CD14-positive monocyte (primary cell): Measurements from ENCODE around the gene GIPR. TPM values are rescaled to one million over a fixed set of nuclear protein-coding genes. Genes with fewer than 3 reads are reported as not detected.

Experiments used
- DNase-seq, 3 donors: peaks; one replicate each; pipeline ENCODE4 v3.0.0-alpha.2; 2011 to 2022
- H2AFZ ChIP-seq: 2 replicates; pipeline ENCODE4 v1.6.0; 2012; ENCODE audit warnings: mild to moderate bottlenecking, low read depth, low read length, inconsistent platforms; ENCODE audit not compliant: insufficient read depth, poor library complexity, severe bottlenecking
- H3K27ac ChIP-seq, 2 donors: 1 replicate in 1 of 2; 2 replicates in 1 of 2; pipeline ENCODE4 v1.5.1; 2012 to 2013; ENCODE audit warnings: low read length in 2 of 2, control low read depth in 1 of 2, inconsistent platforms in 1 of 2, low read depth in 1 of 2, mild to moderate bottlenecking in 1 of 2
- H3K27me3 ChIP-seq, 2 donors: one replicate each; pipeline versions ENCODE4 v1.6.0 to v1.6.1; 2011 to 2013; ENCODE audit warnings: low read length in 2 of 2; ENCODE audit not compliant: control insufficient read depth in 2 of 2, insufficient read depth in 2 of 2
- H3K36me3 ChIP-seq, 2 donors: replicated peaks in 1 of 2; 1 replicate in 1 of 2; 2 replicates in 1 of 2; pipeline versions ENCODE4 v1.5.1 to v1.6.1; 2012 to 2013; ENCODE audit warnings: low read length in 2 of 2, control low read depth in 1 of 2, inconsistent platforms in 1 of 2, mild to moderate bottlenecking in 1 of 2; ENCODE audit not compliant: insufficient read depth in 2 of 2, control insufficient read depth in 1 of 2
- H3K4me1 ChIP-seq, 2 donors: 1 replicate in 1 of 2; 2 replicates in 1 of 2; pipeline versions ENCODE4 v1.5.1 to v1.6.1; 2012 to 2013; ENCODE audit warnings: low read length in 2 of 2, control low read depth in 1 of 2, inconsistent platforms in 1 of 2, mild to moderate bottlenecking in 1 of 2, moderate library complexity in 1 of 2; ENCODE audit not compliant: insufficient read depth in 2 of 2, control insufficient read depth in 1 of 2
- H3K4me2 ChIP-seq: replicated peaks from 2 replicates; pipeline ENCODE3; 2012; ENCODE audit warnings: low read length, moderate library complexity, mild to moderate bottlenecking; ENCODE audit not compliant: poor library complexity, severe bottlenecking; ENCODE audit errors: extremely low read depth
- H3K4me3 ChIP-seq, 3 experiments: fragments of 200-600 bp in 1 of 3; sonication (generic) in 1 of 3; replicated peaks in 1 of 3; 1 replicate in 2 of 3; 2 replicates in 1 of 3; pipeline ENCODE4 v1.5.1; 2011 to 2013; ENCODE audit warnings: low read length in 3 of 3, mild to moderate bottlenecking in 3 of 3, control low read depth in 2 of 3, low read depth in 2 of 3, inconsistent platforms in 1 of 3, moderate library complexity in 1 of 3
- H3K79me2 ChIP-seq: 2 replicates; pipeline ENCODE4 v1.6.0; 2012; ENCODE audit warnings: mild to moderate bottlenecking, control low read depth, inconsistent platforms, low read length, moderate library complexity; ENCODE audit not compliant: insufficient read depth
- H3K9ac ChIP-seq: 2 replicates; pipeline ENCODE4 v1.6.0; 2017; ENCODE audit warnings: low read length, mild to moderate bottlenecking; ENCODE audit not compliant: insufficient read depth, poor library complexity, severe bottlenecking
- H3K9me3 ChIP-seq, 2 donors: replicated peaks in 1 of 2; 1 replicate in 1 of 2; 2 replicates in 1 of 2; pipeline versions ENCODE4 v1.5.1 to v1.6.1; 2012 to 2013; ENCODE audit warnings: low read length in 2 of 2, control low read depth in 1 of 2; ENCODE audit not compliant: control insufficient read depth in 1 of 2, insufficient read depth in 1 of 2
- H4K20me1 ChIP-seq: 2 replicates; pipeline ENCODE4 v1.6.0; 2012; ENCODE audit warnings: mild to moderate bottlenecking, low read length, control low read depth, moderate library complexity; ENCODE audit not compliant: insufficient read depth
- H3K27ac Mint-ChIP-seq, 7 donors: one replicate each; pipeline ENCODE4 v1.8.0; 2020; ENCODE audit warnings: mild to moderate bottlenecking in 7 of 7, mixed read lengths in 7 of 7, moderate library complexity in 6 of 7, inconsistent platforms in 2 of 7
- H3K27me3 Mint-ChIP-seq, 3 donors: one replicate each; pipeline ENCODE4 v1.8.0; 2021 to 2022; ENCODE audit warnings: low read depth in 3 of 3, mild to moderate bottlenecking in 3 of 3, mixed read lengths in 3 of 3, moderate library complexity in 3 of 3, inconsistent platforms in 1 of 3
- H3K36me3 Mint-ChIP-seq, 2 donors: one replicate each; pipeline ENCODE4 v1.8.0; 2020; ENCODE audit warnings: mixed read lengths in 2 of 2, inconsistent platforms in 1 of 2, mild to moderate bottlenecking in 1 of 2
- H3K4me1 Mint-ChIP-seq: one replicate; pipeline ENCODE4 v1.8.0; 2020; ENCODE audit warnings: mild to moderate bottlenecking, mixed read lengths
- H3K4me3 Mint-ChIP-seq, 2 donors: one replicate each; pipeline ENCODE4 v1.8.0; 2020; ENCODE audit warnings: mild to moderate bottlenecking in 2 of 2, mixed read lengths in 2 of 2, moderate library complexity in 1 of 2
- H3K9me3 Mint-ChIP-seq, 7 donors: one replicate each; pipeline ENCODE4 v1.8.0; 2020 to 2022; ENCODE audit warnings: mixed read lengths in 7 of 7, mild to moderate bottlenecking in 6 of 7, moderate library complexity in 6 of 7, inconsistent platforms in 2 of 7
- CTCF ChIP-seq: fragments of 200-600 bp; IDR thresholded peaks from one replicate; pipeline ENCODE4 v1.8.0; 2022; ENCODE audit warnings: antibody characterized with exemption, mild to moderate bottlenecking
- WGBS: methylation state at CpG from one replicate; pipeline ENCODE4 v1.1.5; 2013; ENCODE audit warnings: missing lambda C conversion rate; ENCODE audit not compliant: insufficient coverage; 5-methylcytosine and 5-hydroxymethylcytosine counted together
- intact Hi-C, 2 donors: fragments of 100-400 bp; cut with micrococcal nuclease; formaldehyde crosslinking; loops; one replicate each; pipeline versions ENCODE4 v1.15.0 to v1.15.1; 2023
- polyA plus RNA-seq, 3 donors: library from polyadenylated mRNA; depleted of rRNA in 1 of 3; unstranded in 2 of 3; stranded (reverse) in 1 of 3; fragments of 300-500 nt in 2 of 3; fragments of >200 nt in 1 of 3; fragmentation: Illumina TruSeq in 2 of 3; gene quantifications; 1 replicate in 2 of 3; 2 replicates in 1 of 3; pipeline ENCODE4 v1.2.3, GENCODE V29; 2012 to 2021

The GIPR gene
- polyA plus RNA-seq, 3 donors: not detected

GRCh38 chr19:45643927-45644771 lies 23.9 kb upstream of the GIPR start:
- Histone ChIP-seq H3K4me1 (peaks cover 52 to 58% of the 10 kb centered on the region in 2 donors), H3K36me3 (no peaks in the 10 kb centered on the region), H3K4me2 (no peak overlapping the region), H3K9ac (no peak overlapping the region), H3K9me3 (no peaks in the 10 kb centered on the region), H4K20me1 (peaks cover 4% of the 10 kb centered on the region), H3K27me3 (peaks cover 16 to 33% of the 10 kb centered on the region in 2 donors), H2AFZ (no peak overlapping the region), H3K79me2 (no peaks in the 10 kb centered on the region), H3K27ac (no peak overlapping the region), H3K4me3 (no peak overlapping the region)
- H3K36me3 Mint-ChIP-seq: peaks cover 2 to 6% of the 10 kb centered on the region in 2 donors
- peak overlapping the region in 1 of 2 donors; percentile 67 for H3K4me3 Mint-ChIP-seq
- intact Hi-C loops: loop anchor here (2.0 to 10.0 kb wide), 6 partner anchors 33 to 119 kb away; partner anchors contain the start of genes OPA3 (in 1 of the 2) and QPCTL (in 1 of the 2)
- no peak overlapping the region for H3K27ac Mint-ChIP-seq
- no peak for DNase-seq
- 50% methylated on average over 3 of the region's 14 CpGs for WGBS
- peaks cover 39% of the 10 kb centered on the region for H3K4me1 Mint-ChIP-seq
- H3K27me3 Mint-ChIP-seq: peaks cover 38 to 47% (median 40%) of the 10 kb centered on the region in 3 donors
- TF ChIP-seq CTCF: no peak
- H3K9me3 Mint-ChIP-seq: peaks cover 0 to 12% (median 2%) of the 10 kb centered on the region in 7 donors

- 11% methylated on average over 32 of the region's 35 CpGs for WGBS
- Histone ChIP-seq H3K4me2 (peak overlapping the region; percentile 70), H3K9ac (no peak overlapping the region), H2AFZ (peak overlapping the region; percentile 62), H3K4me1 (peaks cover 44 to 48% of the 10 kb centered on the region in 2 donors), H3K27ac (no peak overlapping the region), H3K9me3 (no peaks in the 10 kb centered on the region), H3K27me3 (peaks cover 16 to 33% of the 10 kb centered on the region in 2 donors), H4K20me1 (peaks cover 4% of the 10 kb centered on the region), H3K79me2 (no peaks in the 10 kb centered on the region), H3K36me3 (no peaks in the 10 kb centered on the region), H3K4me3 (peak overlapping the region in 1 of 3 experiments; percentile 65)
- peaks cover 37% of the 10 kb centered on the region for H3K4me1 Mint-ChIP-seq
- intact Hi-C loops: loop anchor here (10.0 kb wide), 2 partner anchors 60 to 120 kb away; partner anchors contain the start of gene OPA3 (in 1 of the 2)
- H3K36me3 Mint-ChIP-seq: peaks cover 2 to 6% of the 10 kb centered on the region in 2 donors
- peaks cover 38 to 52% (median 40%) of the 10 kb centered on the region in 3 donors for H3K27me3 Mint-ChIP-seq
- DNase-seq: no peak
- peaks cover 0 to 12% (median 2%) of the 10 kb centered on the region in 7 donors for H3K9me3 Mint-ChIP-seq
- H3K4me3 Mint-ChIP-seq: peak overlapping the region in 1 of 2 donors; percentile 83
- no peak overlapping the region for H3K27ac Mint-ChIP-seq
- no peak for TF ChIP-seq CTCF
Observed at GRCh38 chr19:45645068-45645630, 22.9 kb upstream of the GIPR start.
